Ectodermal cell (in vitro differentiated cells): ENCODE data around the gene POLR2J.
A peak's percentile ranks its signal among the peaks of the same experiment; 100 is the strongest.
"Not testable (repeated sequence)": the region's sequence is repeated elsewhere in the genome, so short reads cannot be mapped to it uniquely, and the experiment has no call there.

ENCODE experiments used
- H3K27ac ChIP-seq: 2 replicates; pipeline ENCODE4 v1.7.0; 2013; ENCODE audit warnings: mild to moderate bottlenecking, low read depth, low read length; ENCODE audit not compliant: insufficient read depth, poor library complexity, severe bottlenecking
- H3K27me3 ChIP-seq: 2 replicates; pipeline ENCODE4 v1.7.0; 2013; ENCODE audit warnings: mild to moderate bottlenecking, low read length; ENCODE audit not compliant: insufficient read depth, control insufficient read depth, poor library complexity, severe bottlenecking
- H3K36me3 ChIP-seq: one replicate; pipeline ENCODE4 v1.7.0; 2013; ENCODE audit warnings: low read length; ENCODE audit not compliant: control insufficient read depth, insufficient read depth
- H3K4me1 ChIP-seq: one replicate; pipeline ENCODE4 v1.7.0; 2013; ENCODE audit warnings: low read length; ENCODE audit not compliant: control insufficient read depth, insufficient read depth
- H3K4me3 ChIP-seq: 2 replicates; pipeline ENCODE4 v1.7.0; 2013; ENCODE audit warnings: low read depth, low read length, control low read depth; ENCODE audit not compliant: insufficient read depth
- H3K9me3 ChIP-seq: 2 replicates; pipeline ENCODE4 v1.7.0; 2013; ENCODE audit warnings: mild to moderate bottlenecking, low read length, moderate library complexity; ENCODE audit not compliant: control insufficient read depth
- WGBS, 2 experiments: methylation state at CpG; one replicate each; pipeline ENCODE4 v1.1.7; 2013; ENCODE audit warnings: missing lambda C conversion rate in 2 of 2; 5-methylcytosine and 5-hydroxymethylcytosine counted together

POLR2J gene

GRCh38 chr7:102463841-102464576 lies 14.7 kb downstream of the POLR2J start:
- H3K27ac ChIP-seq: no peak overlapping the region

DNA sequence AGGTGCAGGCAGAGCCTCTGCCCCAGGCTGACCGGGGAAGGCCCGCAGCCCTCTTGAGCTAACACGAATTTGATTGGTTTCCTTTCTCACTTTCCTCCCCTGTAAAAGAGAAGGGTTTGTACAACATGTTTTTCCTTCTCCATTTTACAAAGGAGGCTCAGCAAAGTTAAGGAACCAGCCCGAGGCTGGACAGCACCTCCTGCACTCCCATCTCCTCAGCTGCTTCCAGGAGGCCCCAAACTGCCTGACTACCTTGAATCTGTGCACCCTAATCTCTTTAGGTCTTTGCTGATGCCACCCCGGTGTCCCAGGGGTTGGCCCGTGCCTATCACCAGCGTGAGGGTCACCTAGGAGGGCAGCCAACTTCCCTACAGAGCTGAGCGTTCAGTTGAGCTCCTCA lies 18.3 kb downstream of the POLR2J start:
- H3K4me1 ChIP-seq: peaks cover 9% of the 10 kb centered on the region
- peaks cover 16% of the 10 kb centered on the region for H3K36me3 ChIP-seq
- whole genome bisulfite sequencing, 2 experiments: 95 to 96% methylated on average over 8 of the region's 8 CpGs
- no peak overlapping the region for H3K4me3 ChIP-seq
- H3K27me3 ChIP-seq: no peaks in the 10 kb centered on the region
- no peak overlapping the region for H3K27ac ChIP-seq
- H3K9me3 ChIP-seq: no peaks in the 10 kb centered on the region

More at GRCh38 chr7:102463841-102464576, 14.7 kb downstream of the POLR2J start:
- no peaks in the 10 kb centered on the region for H3K9me3 ChIP-seq
- peak overlapping the region; percentile 91 for H3K4me3 ChIP-seq
- 23 to 24% methylated on average over 24 of the region's 24 CpGs for WGBS, 2 experiments
- peaks cover 16% of the 10 kb centered on the region for H3K4me1 ChIP-seq
- peaks cover 7% of the 10 kb centered on the region for H3K36me3 ChIP-seq
- no peaks in the 10 kb centered on the region for H3K27me3 ChIP-seq

GRCh38 chr7:102459221-102459844 lies 19.4 kb downstream of the POLR2J start:
- Histone ChIP-seq H3K27me3 (no peaks in the 10 kb centered on the region), H3K9me3 (no peaks in the 10 kb centered on the region), H3K4me3 (no peak overlapping the region), H3K4me1 (peaks cover 7% of the 10 kb centered on the region), H3K27ac (no peak overlapping the region), H3K36me3 (peaks cover 16% of the 10 kb centered on the region)
- WGBS, 2 experiments: 96% methylated on average over 23 to 24 of the region's 24 CpGs

- H3K36me3 ChIP-seq: peaks cover 16% of the 10 kb centered on the region
- no peak overlapping the region for H3K4me3 ChIP-seq
- no peaks in the 10 kb centered on the region for H3K27me3 ChIP-seq
- no peak overlapping the region for H3K27ac ChIP-seq
- no peaks in the 10 kb centered on the region for H3K9me3 ChIP-seq
- 96% methylated on average over 40 of the region's 40 CpGs for WGBS, 2 experiments
- no peaks in the 10 kb centered on the region for H3K4me1 ChIP-seq
Measured at GRCh38 chr7:102457352-102457924, 21.3 kb downstream of the POLR2J start.

DNA sequence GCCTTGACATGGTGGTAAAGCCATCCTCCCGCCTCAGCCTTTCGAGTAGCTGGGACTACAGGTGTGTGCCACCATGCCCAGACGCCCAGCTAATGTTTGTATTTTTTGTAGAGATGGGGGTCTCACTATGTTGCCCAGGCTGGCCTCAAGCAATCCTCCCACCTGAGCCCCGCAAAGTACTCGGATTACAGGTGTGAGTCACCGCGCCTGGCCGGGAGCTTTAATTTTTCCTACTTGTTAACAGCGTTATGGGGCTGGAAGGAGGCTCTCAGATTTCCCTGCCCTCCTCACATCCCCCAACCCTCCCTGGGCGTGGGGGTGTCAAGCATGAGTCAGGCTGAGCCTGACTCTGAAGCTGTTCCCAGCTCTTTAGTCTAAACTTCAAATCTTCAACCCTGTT lies 22.4 kb downstream of the POLR2J start:
- no peaks in the 10 kb centered on the region for H3K9me3 ChIP-seq
- no peaks in the 10 kb centered on the region for H3K27me3 ChIP-seq
- H3K4me1 ChIP-seq: peaks cover 2% of the 10 kb centered on the region
- H3K27ac ChIP-seq: no peak overlapping the region
- H3K4me3 ChIP-seq: no peak overlapping the region
- WGBS, 2 experiments: 93 to 95% methylated on average over 10 of the region's 10 CpGs
- peaks cover 16% of the 10 kb centered on the region for H3K36me3 ChIP-seq

GRCh38 chr7:102455596-102455995 lies 23.1 kb downstream of the POLR2J start:
- Histone ChIP-seq H3K27ac (no peak overlapping the region), H3K9me3 (no peaks in the 10 kb centered on the region), H3K27me3 (no peaks in the 10 kb centered on the region), H3K36me3 (peaks cover 16% of the 10 kb centered on the region), H3K4me3 (no peak overlapping the region), H3K4me1 (peaks cover 4% of the 10 kb centered on the region)
- 93 to 95% methylated on average over 11 of the region's 11 CpGs for WGBS, 2 experiments

GRCh38 chr7:102454932-102455331 lies 23.8 kb downstream of the POLR2J start:
- not testable (repeated sequence) for H3K4me1 ChIP-seq, H3K4me3 ChIP-seq, H3K27ac ChIP-seq, H3K9me3 ChIP-seq, H3K27me3 ChIP-seq
- H3K36me3 ChIP-seq: peaks cover 16% of the 10 kb centered on the region
- 93 to 95% methylated on average over 10 of the region's 10 CpGs for WGBS, 2 experiments

DNA sequence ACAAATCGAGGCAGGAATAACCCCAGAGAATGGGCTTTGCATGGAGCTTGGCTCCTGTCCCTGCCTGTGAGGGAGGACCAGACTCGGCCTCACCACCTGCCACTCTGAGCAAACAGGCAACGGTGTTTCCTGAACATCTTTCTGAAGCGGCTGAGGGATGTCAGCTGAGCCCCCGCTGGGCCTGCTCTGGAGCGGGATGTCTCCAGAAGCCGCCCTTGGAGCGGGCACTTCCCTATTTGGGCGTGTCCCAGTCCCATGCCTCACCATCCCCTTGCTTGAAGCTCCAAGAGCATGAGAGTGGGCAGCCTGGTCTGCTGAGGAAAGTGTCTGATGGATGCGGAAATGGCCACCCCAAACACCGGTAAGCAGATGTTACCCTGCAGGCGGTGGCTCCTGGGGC lies 24.3 kb downstream of the POLR2J start:
- Histone ChIP-seq H3K4me1 (peaks cover 4% of the 10 kb centered on the region), H3K36me3 (peaks cover 16% of the 10 kb centered on the region), H3K9me3 (no peaks in the 10 kb centered on the region), H3K4me3 (no peak overlapping the region), H3K27me3 (no peaks in the 10 kb centered on the region), H3K27ac (no peak overlapping the region)
- WGBS, 2 experiments: 82% methylated on average over 12 of the region's 12 CpGs

- WGBS, 2 experiments: 91 to 93% methylated on average over 7 of the region's 7 CpGs
- Histone ChIP-seq H3K4me1 (peaks cover 4% of the 10 kb centered on the region), H3K27ac (no peak overlapping the region), H3K27me3 (no peaks in the 10 kb centered on the region), H3K4me3 (no peak overlapping the region), H3K9me3 (no peaks in the 10 kb centered on the region), H3K36me3 (peaks cover 11% of the 10 kb centered on the region)
Measured at GRCh38 chr7:102453319-102453718, 25.4 kb downstream of the POLR2J start.

- H3K27ac ChIP-seq: no peak overlapping the region
- H3K27me3 ChIP-seq: no peaks in the 10 kb centered on the region
- H3K4me3 ChIP-seq: no peak overlapping the region
- peaks cover 4% of the 10 kb centered on the region for H3K4me1 ChIP-seq
- H3K36me3 ChIP-seq: peaks cover 6% of the 10 kb centered on the region
- WGBS, 2 experiments: 92 to 96% methylated on average over 6 of the region's 6 CpGs
- H3K9me3 ChIP-seq: no peaks in the 10 kb centered on the region
Measured at GRCh38 chr7:102452451-102452850, 26.3 kb downstream of the POLR2J start.
